ENCODE results near the gene HMGN1.

DNA sequence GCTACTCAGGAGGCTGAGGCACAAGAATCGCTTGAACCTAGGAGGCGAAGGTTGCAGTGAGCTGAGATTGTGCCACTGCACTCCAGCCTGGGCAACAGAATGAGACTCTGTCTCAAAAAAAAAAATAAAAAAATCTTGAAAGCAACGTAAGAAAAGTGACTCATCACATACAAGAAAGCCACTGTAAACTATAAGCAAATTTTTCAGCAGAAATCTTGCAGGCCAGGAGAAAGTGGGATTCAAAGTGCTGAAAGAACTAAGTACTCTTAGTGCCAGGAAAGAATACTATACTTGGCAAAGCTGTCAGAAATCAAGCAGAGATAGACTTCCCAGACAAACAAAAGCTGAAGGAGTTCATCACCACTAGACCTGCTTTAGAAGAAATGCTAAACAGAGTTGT is 4.4 kb upstream of the HMGN1 start:
- TF ChIP-seq POLR2AphosphoS5 (IDR thresholded peaks at IDR 0.05; ENCODE audit: low read depth, low read length) (no peak), FOXM1 (IDR thresholded peaks at IDR 0.05; ENCODE audit: low read depth) (no peak), GATA2 (CRISPR knock-in tag; IDR thresholded peaks at IDR 0.05) (no peak), EP300 (IDR thresholded peaks at IDR 0.05; ENCODE audit: borderline replicate concordance in 1 of 2, low read depth in 1 of 2, low read length in 1 of 2) (no peak)
- TF ChIP-seq, protein P1, sequence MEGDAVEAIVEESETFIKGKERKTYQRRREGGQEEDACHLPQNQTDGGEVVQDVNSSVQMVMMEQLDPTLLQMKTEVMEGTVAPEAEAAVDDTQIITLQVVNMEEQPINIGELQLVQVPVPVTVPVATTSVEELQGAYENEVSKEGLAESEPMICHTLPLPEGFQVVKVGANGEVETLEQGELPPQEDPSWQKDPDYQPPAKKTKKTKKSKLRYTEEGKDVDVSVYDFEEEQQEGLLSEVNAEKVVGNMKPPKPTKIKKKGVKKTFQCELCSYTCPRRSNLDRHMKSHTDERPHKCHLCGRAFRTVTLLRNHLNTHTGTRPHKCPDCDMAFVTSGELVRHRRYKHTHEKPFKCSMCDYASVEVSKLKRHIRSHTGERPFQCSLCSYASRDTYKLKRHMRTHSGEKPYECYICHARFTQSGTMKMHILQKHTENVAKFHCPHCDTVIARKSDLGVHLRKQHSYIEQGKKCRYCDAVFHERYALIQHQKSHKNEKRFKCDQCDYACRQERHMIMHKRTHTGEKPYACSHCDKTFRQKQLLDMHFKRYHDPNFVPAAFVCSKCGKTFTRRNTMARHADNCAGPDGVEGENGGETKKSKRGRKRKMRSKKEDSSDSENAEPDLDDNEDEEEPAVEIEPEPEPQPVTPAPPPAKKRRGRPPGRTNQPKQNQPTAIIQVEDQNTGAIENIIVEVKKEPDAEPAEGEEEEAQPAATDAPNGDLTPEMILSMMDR (IDR thresholded peaks at IDR 0.05): no peak
- TF ChIP-seq, protein P2, sequence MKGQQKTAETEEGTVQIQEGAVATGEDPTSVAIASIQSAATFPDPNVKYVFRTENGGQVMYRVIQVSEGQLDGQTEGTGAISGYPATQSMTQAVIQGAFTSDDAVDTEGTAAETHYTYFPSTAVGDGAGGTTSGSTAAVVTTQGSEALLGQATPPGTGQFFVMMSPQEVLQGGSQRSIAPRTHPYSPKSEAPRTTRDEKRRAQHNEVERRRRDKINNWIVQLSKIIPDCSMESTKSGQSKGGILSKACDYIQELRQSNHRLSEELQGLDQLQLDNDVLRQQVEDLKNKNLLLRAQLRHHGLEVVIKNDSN (IDR thresholded peaks at IDR 0.05; ENCODE audit: borderline replicate concordance, low read depth): no peak
- TF ChIP-seq, protein P3, sequence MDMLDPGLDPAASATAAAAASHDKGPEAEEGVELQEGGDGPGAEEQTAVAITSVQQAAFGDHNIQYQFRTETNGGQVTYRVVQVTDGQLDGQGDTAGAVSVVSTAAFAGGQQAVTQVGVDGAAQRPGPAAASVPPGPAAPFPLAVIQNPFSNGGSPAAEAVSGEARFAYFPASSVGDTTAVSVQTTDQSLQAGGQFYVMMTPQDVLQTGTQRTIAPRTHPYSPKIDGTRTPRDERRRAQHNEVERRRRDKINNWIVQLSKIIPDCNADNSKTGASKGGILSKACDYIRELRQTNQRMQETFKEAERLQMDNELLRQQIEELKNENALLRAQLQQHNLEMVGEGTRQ (IDR thresholded peaks at IDR 0.05; ENCODE audit: borderline replicate concordance, low read depth, low read length): no peak
- TF ChIP-seq, protein P4, sequence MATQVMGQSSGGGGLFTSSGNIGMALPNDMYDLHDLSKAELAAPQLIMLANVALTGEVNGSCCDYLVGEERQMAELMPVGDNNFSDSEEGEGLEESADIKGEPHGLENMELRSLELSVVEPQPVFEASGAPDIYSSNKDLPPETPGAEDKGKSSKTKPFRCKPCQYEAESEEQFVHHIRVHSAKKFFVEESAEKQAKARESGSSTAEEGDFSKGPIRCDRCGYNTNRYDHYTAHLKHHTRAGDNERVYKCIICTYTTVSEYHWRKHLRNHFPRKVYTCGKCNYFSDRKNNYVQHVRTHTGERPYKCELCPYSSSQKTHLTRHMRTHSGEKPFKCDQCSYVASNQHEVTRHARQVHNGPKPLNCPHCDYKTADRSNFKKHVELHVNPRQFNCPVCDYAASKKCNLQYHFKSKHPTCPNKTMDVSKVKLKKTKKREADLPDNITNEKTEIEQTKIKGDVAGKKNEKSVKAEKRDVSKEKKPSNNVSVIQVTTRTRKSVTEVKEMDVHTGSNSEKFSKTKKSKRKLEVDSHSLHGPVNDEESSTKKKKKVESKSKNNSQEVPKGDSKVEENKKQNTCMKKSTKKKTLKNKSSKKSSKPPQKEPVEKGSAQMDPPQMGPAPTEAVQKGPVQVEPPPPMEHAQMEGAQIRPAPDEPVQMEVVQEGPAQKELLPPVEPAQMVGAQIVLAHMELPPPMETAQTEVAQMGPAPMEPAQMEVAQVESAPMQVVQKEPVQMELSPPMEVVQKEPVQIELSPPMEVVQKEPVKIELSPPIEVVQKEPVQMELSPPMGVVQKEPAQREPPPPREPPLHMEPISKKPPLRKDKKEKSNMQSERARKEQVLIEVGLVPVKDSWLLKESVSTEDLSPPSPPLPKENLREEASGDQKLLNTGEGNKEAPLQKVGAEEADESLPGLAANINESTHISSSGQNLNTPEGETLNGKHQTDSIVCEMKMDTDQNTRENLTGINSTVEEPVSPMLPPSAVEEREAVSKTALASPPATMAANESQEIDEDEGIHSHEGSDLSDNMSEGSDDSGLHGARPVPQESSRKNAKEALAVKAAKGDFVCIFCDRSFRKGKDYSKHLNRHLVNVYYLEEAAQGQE (IDR thresholded peaks at IDR 0.05; ENCODE audit: low read depth, low read length): no peak
- TF ChIP-seq, protein P5, sequence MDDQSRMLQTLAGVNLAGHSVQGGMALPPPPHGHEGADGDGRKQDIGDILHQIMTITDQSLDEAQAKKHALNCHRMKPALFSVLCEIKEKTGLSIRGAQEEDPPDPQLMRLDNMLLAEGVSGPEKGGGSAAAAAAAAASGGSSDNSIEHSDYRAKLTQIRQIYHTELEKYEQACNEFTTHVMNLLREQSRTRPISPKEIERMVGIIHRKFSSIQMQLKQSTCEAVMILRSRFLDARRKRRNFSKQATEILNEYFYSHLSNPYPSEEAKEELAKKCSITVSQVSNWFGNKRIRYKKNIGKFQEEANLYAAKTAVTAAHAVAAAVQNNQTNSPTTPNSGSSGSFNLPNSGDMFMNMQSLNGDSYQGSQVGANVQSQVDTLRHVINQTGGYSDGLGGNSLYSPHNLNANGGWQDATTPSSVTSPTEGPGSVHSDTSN (IDR thresholded peaks at IDR 0.05): no peak

All from SK-N-SH (cell line).